ENCODE results near the gene DARS2.

DNA sequence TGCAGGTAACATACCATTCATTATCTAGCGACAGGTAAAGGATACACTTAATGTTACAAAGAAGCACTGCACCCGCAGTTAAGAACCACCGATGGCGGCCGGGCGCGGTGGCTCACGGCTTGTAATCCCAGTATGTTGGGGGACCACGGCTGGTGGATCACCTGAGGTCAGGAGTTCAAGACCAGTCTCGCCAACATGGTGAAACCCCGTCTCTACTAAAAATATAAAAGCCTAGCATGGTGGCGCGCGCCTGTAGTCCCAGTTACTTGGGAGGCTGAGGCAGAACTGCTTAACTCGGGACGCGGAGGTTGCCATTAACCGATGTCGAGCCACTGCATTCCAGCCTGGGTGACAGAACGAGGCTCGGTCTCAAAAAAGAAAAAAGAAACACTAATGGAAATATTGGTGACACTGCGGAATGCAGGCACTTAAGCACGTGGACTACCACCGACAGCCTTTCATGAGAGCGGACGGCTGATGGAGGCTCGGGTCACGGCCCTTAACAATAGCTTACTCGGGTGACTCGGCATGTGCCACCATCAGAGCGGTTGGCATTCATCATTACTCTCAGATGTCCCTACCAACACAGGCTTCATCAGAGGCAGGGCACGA lies 42.8 kb downstream of the DARS2 start:
- TF ChIP-seq EZH2phosphoT487 (IDR thresholded peaks at IDR 0.05; ENCODE audit: low read depth, severe bottlenecking, unreplicated experiment) = no peak
- TF ChIP-seq, protein P1, sequence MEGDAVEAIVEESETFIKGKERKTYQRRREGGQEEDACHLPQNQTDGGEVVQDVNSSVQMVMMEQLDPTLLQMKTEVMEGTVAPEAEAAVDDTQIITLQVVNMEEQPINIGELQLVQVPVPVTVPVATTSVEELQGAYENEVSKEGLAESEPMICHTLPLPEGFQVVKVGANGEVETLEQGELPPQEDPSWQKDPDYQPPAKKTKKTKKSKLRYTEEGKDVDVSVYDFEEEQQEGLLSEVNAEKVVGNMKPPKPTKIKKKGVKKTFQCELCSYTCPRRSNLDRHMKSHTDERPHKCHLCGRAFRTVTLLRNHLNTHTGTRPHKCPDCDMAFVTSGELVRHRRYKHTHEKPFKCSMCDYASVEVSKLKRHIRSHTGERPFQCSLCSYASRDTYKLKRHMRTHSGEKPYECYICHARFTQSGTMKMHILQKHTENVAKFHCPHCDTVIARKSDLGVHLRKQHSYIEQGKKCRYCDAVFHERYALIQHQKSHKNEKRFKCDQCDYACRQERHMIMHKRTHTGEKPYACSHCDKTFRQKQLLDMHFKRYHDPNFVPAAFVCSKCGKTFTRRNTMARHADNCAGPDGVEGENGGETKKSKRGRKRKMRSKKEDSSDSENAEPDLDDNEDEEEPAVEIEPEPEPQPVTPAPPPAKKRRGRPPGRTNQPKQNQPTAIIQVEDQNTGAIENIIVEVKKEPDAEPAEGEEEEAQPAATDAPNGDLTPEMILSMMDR (IDR thresholded peaks at IDR 0.05; ENCODE audit: poor library complexity) = no peak
